Gastrocnemius medialis (tissue), 4 donors: Measurements from ENCODE around the gene DBNL. TPM values are rescaled to one million over a fixed set of nuclear protein-coding genes. Genes with fewer than 3 reads are reported as not detected.

Experiments
- ATAC-seq, 2 donors: fragments of 150-250 bp; one replicate each; pipeline ENCODE4 v1.9.1; 2016
- DNase-seq, 2 donors: peaks; one replicate each; pipeline ENCODE4 v3.0.0-alpha.2; 2019
- H3K27ac ChIP-seq, 4 donors: fragments of 200-600 bp; sonication (generic); 1 replicate in 1 of 4; 2 replicates in 3 of 4; pipeline ENCODE4 v1.5.1; 2016 to 2018; ENCODE audit warnings: mild to moderate bottlenecking in 2 of 4, moderate library complexity in 1 of 4
- H3K27me3 ChIP-seq, 3 donors: fragments of 200-600 bp; sonication (generic) in 2 of 3; 1 replicate in 1 of 3; 2 replicates in 2 of 3; pipeline versions ENCODE4 v1.5.1 to v1.6.0; 2016 to 2019; ENCODE audit warnings: mild to moderate bottlenecking in 1 of 3, moderate library complexity in 1 of 3
- H3K36me3 ChIP-seq, 2 donors: fragments of 200-600 bp; sonication (generic) in 1 of 2; one replicate each; pipeline ENCODE4 v1.5.1; 2017 to 2018
- H3K4me1 ChIP-seq, 2 donors: fragments of 200-600 bp; sonication (generic) in 1 of 2; one replicate each; pipeline ENCODE4 v1.5.1; 2016 to 2017; ENCODE audit warnings: mild to moderate bottlenecking in 2 of 2
- H3K4me3 ChIP-seq, 4 donors: fragments of 200-600 bp; sonication (generic) in 3 of 4; 1 replicate in 1 of 4; 2 replicates in 3 of 4; pipeline ENCODE4 v1.5.1; 2016 to 2019; ENCODE audit warnings: mild to moderate bottlenecking in 2 of 4
- H3K9me3 ChIP-seq, 3 donors: fragments of 200-600 bp; sonication (generic) in 2 of 3; 1 replicate in 1 of 3; 2 replicates in 2 of 3; pipeline ENCODE4 v1.5.1; 2016 to 2019
- CTCF ChIP-seq, 5 experiments: fragments of 450-650 bp in 3 of 5; fragments of 200-600 bp in 2 of 5; sonication (generic) in 2 of 5; IDR thresholded peaks in 4 of 5; conservative IDR thresholded peaks in 1 of 5; 1 replicate in 4 of 5; 2 replicates in 1 of 5; pipeline ENCODE4 v1.5.1; 2016 to 2019; ENCODE audit warnings: antibody characterized with exemption in 5 of 5, mild to moderate bottlenecking in 3 of 5, moderate library complexity in 3 of 5
- POLR2A ChIP-seq, 2 donors: fragments of 450-650 bp; IDR thresholded peaks; one replicate each; pipeline ENCODE4 v1.6.1; 2017; ENCODE audit warnings: antibody characterized with exemption in 2 of 2, mild to moderate bottlenecking in 2 of 2, moderate library complexity in 2 of 2
- in situ Hi-C, 4 donors: fragments of 200-750 bp; cut with MboI; loops; one replicate each; pipeline versions ENCODE4 v1.15.0 to v1.8.0; 2017; ENCODE audit warnings: low sequenced_read_pairs in 4 of 4
- intact Hi-C: fragments of 100-400 bp; cut with DNase I; formaldehyde crosslinking; loops from one replicate; pipeline ENCODE4 v1.15.1; 2023; ENCODE audit warnings: low total_unique reads
- total RNA-seq, 4 donors: library from RNA; depleted of rRNA; stranded (reverse); fragments of >200 nt; gene quantifications; one replicate each; pipeline versions ENCODE4 v1.1.0 to v1.2.3, GENCODE V29; 2016

Gene DBNL
- total RNA-seq, 4 donors from 2014 or later: 48.0 to 77.2 (median 56.0) TPM

GRCh38 chr7:44093102-44093641 lies 48.7 kb downstream of the DBNL start:
- Histone ChIP-seq H3K9me3 (no peaks in the 10 kb centered on the region), H3K4me3 (no peak overlapping the region), H3K4me1 (peaks cover 8 to 9% of the 10 kb centered on the region in 2 donors), H3K27me3 (no peaks in the 10 kb centered on the region), H3K27ac (no peak overlapping the region), H3K36me3 (no peaks in the 10 kb centered on the region)
- intact Hi-C loops: no loop called here
- DNase-seq (no peak), ATAC-seq (no peak)
- TF ChIP-seq CTCF (IDR thresholded peaks at IDR 0.05 in 4 of 5, conservative IDR thresholded peaks at IDR 0.05 in 1 of 5): no peak
- no peak for TF ChIP-seq POLR2A (IDR thresholded peaks at IDR 0.05)
- in situ Hi-C loops: no loop called here

- no peaks in the 10 kb centered on the region for H3K27me3 ChIP-seq
- in situ Hi-C loops: no loop called here
Measured at GRCh38 chr7:44094365-44094764, 49.9 kb downstream of the DBNL start.

GRCh38 chr7:44094883-44095592 lies 50.5 kb downstream of the DBNL start:
- TF ChIP-seq POLR2A (IDR thresholded peaks at IDR 0.05): no peak
- TF ChIP-seq CTCF (IDR thresholded peaks at IDR 0.05 in 4 of 5, conservative IDR thresholded peaks at IDR 0.05 in 1 of 5): no peak
- no peaks in the 10 kb centered on the region for H3K4me1 ChIP-seq
- no peaks in the 10 kb centered on the region for H3K36me3 ChIP-seq
- no peaks in the 10 kb centered on the region for H3K27me3 ChIP-seq
- H3K4me3 ChIP-seq: no peak overlapping the region
- no peaks in the 10 kb centered on the region for H3K9me3 ChIP-seq
- DNase-seq (no peak), ATAC-seq (no peak)
- H3K27ac ChIP-seq: no peak overlapping the region
- intact Hi-C loops (no loop called here), in situ Hi-C loops (no loop called here)

More at GRCh38 chr7:44094365-44094764, 49.9 kb downstream of the DBNL start:
- no peak for TF ChIP-seq POLR2A (IDR thresholded peaks at IDR 0.05)
- TF ChIP-seq CTCF (IDR thresholded peaks at IDR 0.05 in 4 of 5, conservative IDR thresholded peaks at IDR 0.05 in 1 of 5): no peak
- no peak for ATAC-seq
- Histone ChIP-seq H3K4me1 (no peaks in the 10 kb centered on the region), H3K9me3 (no peaks in the 10 kb centered on the region), H3K27ac (no peak overlapping the region), H3K4me3 (no peak overlapping the region), H3K36me3 (no peaks in the 10 kb centered on the region)
- intact Hi-C loops: no loop called here
- DNase-seq: no peak

GRCh38 chr7:44095781-44096180 lies 51.3 kb downstream of the DBNL start:
- H3K4me1 ChIP-seq: no peaks in the 10 kb centered on the region
- TF ChIP-seq POLR2A (IDR thresholded peaks at IDR 0.05) (no peak), CTCF (IDR thresholded peaks at IDR 0.05 in 4 of 5, conservative IDR thresholded peaks at IDR 0.05 in 1 of 5) (no peak)
- H3K27me3 ChIP-seq: no peaks in the 10 kb centered on the region
- no peak overlapping the region for H3K27ac ChIP-seq
- H3K4me3 ChIP-seq: no peak overlapping the region
- intact Hi-C loops: no loop called here
- no peaks in the 10 kb centered on the region for H3K9me3 ChIP-seq
- no peaks in the 10 kb centered on the region for H3K36me3 ChIP-seq
- DNase-seq (no peak), ATAC-seq (no peak)
- in situ Hi-C loops: no loop called here
